ENCODE results near the gene KIFBP. TPM values are rescaled to one million over a fixed set of nuclear protein-coding genes. Genes with fewer than 3 reads are reported as not detected.

Gene KIFBP
- total RNA-seq, 1 experiment from 2014 or later, result 44.7 TPM

GRCh38 chr10:68989317-68989990, 851 bp downstream of the KIFBP start:
- Histone ChIP-seq H3K23me2 (ENCODE audit: insufficient read length, low read depth, low read length, poor library complexity, severe bottlenecking) (no peaks in the 10 kb centered on the region), H3K9ac (ENCODE audit: extremely low read depth, insufficient read length, low read length) (peak overlapping the region; percentile 75), H2BK120ac (ENCODE audit: low read depth, low read length, poor library complexity, severe bottlenecking) (no peak overlapping the region), H4K91ac (ENCODE audit: insufficient read length, low read depth, low read length) (no peak overlapping the region), H2BK12ac (ENCODE audit: insufficient read length, low read depth, low read length) (no peak overlapping the region), H3K79me2 (ENCODE audit: insufficient read depth, low read length) (peaks cover 19% of the 10 kb centered on the region; the same call in 1 of the 2 replicates), H2AFZ (ENCODE audit: low read length) (no peak overlapping the region), H4K20me1 (ENCODE audit: control insufficient read depth, insufficient read depth, insufficient read length) (no peaks in the 10 kb centered on the region), H3K79me1 (ENCODE audit: insufficient read depth, low read depth, low read length, poor library complexity, severe bottlenecking) (no peaks in the 10 kb centered on the region), H3K4me1 (ENCODE audit: insufficient read depth, low read length) (no peaks in the 10 kb centered on the region; the same call in 1 of the 2 replicates), H3K56ac (ENCODE audit: insufficient read length, low read depth, low read length) (no peak overlapping the region), H3K4me2 (ENCODE audit: insufficient read depth, insufficient read length, low read length) (peak overlapping the region; percentile 82), H3K4ac (ENCODE audit: low read depth, low read length) (no peak overlapping the region), H2AK5ac (ENCODE audit: insufficient read length, low read length) (no peak overlapping the region), H3K18ac (ENCODE audit: insufficient read length, low read depth, low read length) (no peak overlapping the region), H3K23ac (ENCODE audit: insufficient read length, low read depth, low read length) (no peak overlapping the region), H4K8ac (replicated peaks; ENCODE audit: insufficient read length, low read depth, low read length) (no peak overlapping the region), H3K27ac (ENCODE audit: insufficient read length, low read depth, low read length) (no peak overlapping the region), H2BK20ac (ENCODE audit: low read depth, low read length, poor library complexity, severe bottlenecking) (no peak overlapping the region), H3K9me3 (ENCODE audit: control insufficient read depth, low read depth, low read length) (no peaks in the 10 kb centered on the region), H3T11ph (ENCODE audit: low read length) (no peak overlapping the region), H4K5ac (ENCODE audit: insufficient read length, low read depth, low read length) (no peak overlapping the region), H2BK5ac (ENCODE audit: insufficient read length, low read length) (no peak overlapping the region), H2BK15ac (ENCODE audit: low read depth, low read length) (no peak overlapping the region), H3K27me3 (ENCODE audit: insufficient read depth, low read length) (no peaks in the 10 kb centered on the region), H3K14ac (ENCODE audit: insufficient read depth, low read length) (peak overlapping the region; percentile 9; the same call in 1 of the 2 replicates)
- Mint-ChIP-seq H3K27ac (peak overlapping the region in 2 of 3 experiments; percentile 71 to 98; a peak in 4 of 7 replicates), H3K4me1 (peaks cover 19 to 25% of the 10 kb centered on the region in 2 experiments), H3K4me3 (peak overlapping the region; percentile 95 to 100), H3K36me3 (ENCODE audit: insufficient read depth in 1 of 3, low read depth in 3 of 3) (peaks cover 3 to 36% (median 17%) of the 10 kb centered on the region in 3 experiments; a peak in 6 of 7 replicates), H3K9me3 (no peaks in the 10 kb centered on the region), H3K27me3 (ENCODE audit: low read depth) (no peaks in the 10 kb centered on the region; the same call in 1 of the 2 replicates)
- WGBS (ENCODE audit: extremely low coverage, insufficient read length, low lambda C conversion rate), result no CpG with 5 or more reads among the region's 22 CpGs
- TF ChIP-seq CTCF (conservative IDR thresholded peaks at IDR 0.05), result no peak
- no peak for DNase-seq
